Pons (tissue), 1 donor: ENCODE results near the gene TVP23A.
A peak's percentile ranks its signal among the peaks of the same experiment; 100 is the strongest.
"Not testable (repeated sequence)": the region's sequence is repeated elsewhere in the genome, so short reads cannot be mapped to it uniquely, and the experiment has no call there.

Experiments
- DNase-seq: peaks from one replicate; pipeline ENCODE4 v3.0.0-alpha.2; 2016; ENCODE audit warnings: low spot score

The TVP23A gene

DNA sequence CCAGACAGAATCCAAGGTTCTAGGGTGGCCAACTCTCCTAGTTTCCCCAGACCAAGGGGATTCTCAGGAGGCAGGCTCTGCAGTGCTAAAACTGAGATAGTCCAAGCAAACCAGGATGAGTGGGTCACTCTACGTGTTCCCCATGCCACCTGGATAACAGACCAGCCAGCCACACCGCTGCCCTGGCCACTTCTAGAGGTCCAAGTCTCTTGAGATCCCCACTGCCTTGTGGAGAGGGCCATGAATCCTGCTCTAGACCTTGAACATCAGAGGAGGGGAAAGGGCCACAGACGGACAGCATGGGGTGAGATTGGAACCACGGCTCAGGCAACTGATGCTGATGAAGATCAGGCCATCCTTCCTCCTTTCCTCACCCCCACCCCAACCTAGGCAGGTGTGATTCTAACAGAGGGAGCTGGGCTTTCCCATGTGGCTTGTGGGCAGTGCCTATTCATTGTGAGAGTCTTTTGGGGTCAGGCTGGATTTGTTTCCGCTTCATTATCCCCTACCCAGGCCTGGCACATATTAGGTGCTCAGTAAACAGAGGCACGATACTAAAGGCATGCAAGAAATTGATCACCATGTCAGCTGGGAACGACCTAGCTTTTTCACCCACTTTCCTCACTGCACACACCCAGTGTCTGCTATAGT is 16.8 kb upstream of the TVP23A start:
- no peak for DNase-seq

DNA sequence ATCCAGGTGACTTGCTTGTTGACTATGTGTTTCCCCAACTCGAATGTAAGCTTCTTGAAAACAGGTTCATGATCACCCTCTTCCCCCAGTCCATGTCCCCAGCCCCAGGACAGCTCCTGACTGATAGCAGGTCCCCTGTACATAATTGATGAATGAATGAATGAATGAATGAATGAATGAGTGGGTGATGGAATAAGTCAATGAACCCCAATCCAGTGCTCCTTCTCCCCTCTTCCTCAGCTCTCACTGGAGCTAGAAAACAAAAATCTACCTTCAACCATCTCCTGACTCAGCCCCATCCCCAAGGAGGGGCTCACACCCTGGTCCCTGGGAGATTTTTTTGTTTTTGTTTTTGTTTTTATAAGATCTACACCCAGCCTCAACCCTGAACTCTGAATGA is 16.2 kb upstream of the TVP23A start:
- no peak for DNase-seq

DNA sequence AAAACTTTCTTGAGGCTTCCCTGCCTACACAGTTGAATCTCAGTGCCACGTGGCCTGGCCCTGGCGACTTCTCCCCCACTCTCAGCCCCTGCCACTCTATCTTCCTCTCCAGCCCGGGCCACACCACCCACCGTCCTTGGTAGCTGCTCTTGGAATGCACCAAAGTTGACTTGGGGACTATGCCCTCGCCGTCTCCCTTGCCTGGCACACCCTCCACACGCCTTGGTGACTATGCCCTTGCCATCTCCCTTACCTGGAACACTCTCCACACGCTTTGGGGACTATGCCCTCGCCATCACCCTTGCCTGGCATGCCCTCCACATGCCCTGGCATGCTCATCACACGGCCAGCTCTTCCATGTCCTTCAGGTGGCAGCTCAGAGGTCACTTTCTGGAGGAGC is 15.5 kb upstream of the TVP23A start:
- no peak for DNase-seq

DNA sequence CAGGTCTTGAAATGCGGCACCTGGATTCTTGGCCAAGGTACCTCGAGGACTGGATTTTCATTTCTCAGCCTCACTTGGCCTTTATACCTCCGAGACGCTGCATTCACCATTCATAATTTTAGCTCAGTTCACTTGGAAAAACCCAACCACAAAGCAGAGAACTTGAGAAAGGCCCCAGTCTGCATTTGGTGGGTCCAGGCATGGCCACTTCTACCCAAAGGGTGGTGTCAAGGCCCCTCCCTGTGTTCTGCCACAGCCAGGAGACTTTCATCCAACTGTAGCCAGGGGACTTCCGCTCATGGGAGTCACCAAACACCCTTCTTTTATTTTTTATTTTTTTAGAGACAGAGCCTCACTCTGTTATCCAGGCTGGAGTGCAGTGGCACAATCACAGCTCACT is 14.7 kb upstream of the TVP23A start:
- DNase-seq = no peak

DNA sequence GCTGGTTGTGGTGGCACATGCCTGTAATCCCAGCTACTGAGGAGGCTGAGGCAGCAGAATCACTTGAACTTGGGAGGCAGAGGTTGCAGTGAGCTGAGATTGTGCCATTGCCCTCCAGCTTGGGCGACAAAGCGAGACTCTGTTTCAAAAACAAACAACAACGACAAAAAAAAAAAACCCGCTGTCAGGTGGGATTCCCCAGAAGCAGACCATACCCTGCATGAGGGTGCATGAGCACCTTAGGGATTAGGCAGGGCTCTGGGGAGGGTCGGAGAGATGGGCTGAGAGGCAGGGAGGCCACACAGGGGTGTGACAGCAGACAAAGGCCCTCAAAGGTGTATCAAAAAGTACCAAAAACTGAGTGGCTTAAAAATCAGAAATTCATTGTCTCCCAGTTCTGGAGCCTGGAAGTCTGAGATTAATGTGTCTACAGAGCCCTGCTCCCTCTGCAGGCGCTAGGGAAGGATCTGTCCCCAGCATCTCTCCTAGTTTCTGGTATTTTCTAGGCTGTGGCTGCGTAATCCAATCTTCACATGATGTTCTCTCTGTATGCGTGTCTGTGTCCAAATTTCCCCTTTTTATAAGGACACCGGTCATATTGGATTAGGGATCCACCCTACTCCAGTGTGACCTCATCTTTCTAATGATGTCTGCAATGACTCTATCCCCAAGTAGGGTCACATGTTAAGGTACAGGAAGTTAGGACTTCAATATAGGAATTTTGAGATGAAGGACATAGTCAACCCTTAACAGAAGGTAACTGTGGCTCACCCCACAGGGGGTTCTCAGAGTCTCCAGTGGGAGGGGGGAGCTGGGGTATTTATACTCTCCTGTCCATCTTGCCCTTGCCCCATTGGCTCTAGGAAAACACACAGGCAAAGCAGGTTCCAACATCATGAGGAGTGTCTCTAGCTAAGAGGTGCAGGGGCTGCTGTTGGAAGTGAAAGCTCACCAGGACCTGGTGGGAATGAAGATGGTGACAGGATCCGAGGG is 13.6 kb upstream of the TVP23A start:
- no peak for DNase-seq

DNA sequence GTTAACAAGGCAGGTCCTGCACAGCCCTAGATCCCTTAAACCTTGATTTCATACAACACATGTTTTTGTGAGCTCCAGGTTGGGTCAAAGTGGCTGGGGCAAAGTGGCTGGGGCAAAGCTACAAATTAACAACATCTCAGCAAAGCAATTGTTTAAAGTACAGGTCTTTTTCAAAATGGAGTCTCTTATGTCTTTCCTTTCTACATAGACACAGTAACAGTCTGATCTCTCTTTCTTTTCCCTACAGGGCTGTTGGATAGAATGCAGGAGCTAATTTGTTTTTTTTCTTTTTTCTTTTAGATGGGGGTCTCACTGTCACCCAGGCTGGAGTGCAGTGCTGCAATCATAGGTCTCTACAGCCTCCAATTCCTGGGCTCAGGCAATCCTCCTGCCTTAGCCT is 11.6 kb upstream of the TVP23A start:
- DNase-seq = not testable (repeated sequence)

DNA sequence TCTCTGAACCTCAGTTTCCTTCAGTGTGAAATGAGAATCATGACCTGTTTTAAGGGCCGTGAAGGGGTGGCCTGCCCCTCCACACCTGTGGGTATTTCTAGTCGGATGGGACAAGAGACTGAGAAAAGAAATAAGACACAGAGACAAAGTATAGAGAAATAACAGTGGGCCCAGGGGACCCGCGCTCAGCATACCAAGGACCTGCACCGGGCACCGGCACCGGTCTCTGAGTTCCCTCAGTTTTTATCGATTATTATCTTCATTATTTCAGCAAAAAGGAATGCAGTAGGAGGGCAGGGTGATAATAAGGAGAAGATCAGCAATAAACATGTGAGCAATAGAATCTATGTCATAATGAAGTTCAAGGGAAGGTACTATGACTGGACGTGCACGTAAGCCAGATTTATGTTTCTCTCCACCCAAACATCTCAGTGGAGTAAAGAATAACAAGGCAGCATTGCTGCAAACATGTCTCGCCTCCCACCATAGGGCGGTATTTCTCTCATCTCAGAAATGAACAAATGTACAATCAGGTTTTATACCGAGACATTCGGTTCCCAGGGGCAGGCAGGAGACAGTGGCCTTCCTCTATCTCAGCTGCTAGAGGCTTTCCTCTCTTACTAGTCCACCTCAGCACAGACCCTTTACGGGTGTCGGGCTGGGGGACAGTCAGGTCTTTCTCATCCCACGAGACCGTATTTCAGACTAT is 10.9 kb upstream of the TVP23A start:
- DNase-seq = not testable (repeated sequence)

DNA sequence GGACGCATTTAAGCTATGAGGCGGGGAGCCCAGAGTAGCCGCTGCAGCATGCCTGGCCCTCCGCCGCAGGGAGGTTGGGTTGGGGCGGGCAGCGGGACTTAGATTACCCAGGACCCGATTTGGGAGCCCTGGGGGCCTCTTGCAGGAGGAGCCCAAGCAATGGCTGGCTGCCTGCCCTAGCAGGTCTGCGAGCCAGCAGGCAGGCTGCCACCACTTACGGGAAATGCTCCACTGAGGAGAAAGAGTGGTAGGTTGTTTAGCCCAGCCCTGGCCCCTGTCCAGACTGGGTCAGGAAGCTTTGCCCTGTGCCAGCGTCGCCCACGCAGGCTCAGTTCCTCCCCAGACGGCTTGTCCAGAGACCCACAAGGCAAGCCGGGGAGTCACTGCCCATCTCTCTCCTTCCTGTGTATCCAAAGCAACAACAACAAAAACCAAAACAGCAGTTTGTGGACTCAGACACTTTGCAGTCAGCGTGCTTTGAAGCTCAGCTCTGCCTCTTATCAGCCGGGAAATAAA is 10.3 kb upstream of the TVP23A start:
- DNase-seq = peak; percentile 88

DNA sequence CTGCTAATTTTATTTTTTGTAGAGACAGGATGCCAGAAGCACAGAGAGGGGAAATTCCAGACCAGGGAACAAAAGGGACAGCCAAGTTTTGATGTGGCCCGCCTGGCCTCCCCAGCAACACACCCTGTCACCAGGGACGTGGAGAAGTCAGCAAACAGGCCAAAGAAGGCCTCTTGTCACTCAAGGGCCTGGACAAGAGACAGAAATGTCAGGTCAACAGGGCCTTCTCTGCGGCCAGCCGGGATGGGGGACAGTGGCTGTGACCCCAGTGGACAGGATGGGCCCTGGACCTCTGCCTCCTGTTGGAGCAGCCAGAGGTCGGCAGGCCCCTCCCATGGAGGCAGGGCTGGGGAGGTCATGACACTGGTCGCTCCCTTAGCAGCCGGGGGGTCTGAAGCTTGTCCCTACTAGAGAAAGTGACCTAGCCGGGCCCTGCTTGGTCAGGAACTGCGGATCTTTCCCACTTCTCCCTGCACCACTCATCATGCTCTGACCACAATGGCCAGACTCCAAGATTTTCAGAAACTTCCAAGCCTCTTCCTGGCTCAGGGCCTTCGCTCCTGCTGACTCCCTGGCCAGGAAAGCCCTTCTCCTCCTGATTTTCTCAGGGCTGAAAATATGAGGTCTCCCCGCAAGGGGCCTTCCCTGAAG is 9.2 kb upstream of the TVP23A start:
- peak; percentile 60 for DNase-seq

DNA sequence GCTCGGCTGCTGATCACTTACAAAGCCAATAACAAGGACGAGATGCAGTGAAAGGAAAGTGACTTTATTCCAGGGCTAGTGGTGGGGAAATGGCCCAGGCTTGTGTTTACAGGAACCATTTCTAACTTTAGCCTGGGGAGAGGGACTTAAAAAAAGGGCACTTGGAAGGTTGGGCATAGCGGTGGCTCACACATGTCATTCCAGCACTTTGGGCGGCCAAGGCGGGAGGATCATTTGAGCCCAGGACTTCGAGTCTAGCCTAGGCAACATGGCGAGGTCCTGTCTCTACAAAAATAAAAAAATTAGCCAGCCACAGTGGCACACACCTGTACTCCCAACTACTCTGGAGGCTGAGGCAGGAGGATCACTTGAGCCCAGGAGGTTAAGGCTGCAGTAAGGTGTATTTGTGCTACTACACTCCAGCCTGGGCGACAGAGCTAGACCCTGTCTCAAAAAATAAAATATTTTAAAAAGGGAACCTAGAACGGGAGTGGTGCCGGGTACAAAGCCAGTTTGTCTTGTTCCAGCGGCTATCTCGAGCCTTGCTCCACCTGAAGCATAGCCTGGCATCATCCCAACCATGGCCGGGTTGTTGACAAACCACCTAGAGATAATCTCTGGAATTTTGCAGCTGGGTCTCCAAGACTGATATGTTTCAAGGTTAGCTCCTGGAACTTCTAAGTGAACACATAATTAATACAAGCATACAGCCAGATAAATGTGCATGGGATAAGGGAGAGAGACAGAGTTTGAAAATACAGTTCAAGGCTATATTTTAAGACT is 5.7 kb upstream of the TVP23A start:
- DNase-seq = no peak

DNA sequence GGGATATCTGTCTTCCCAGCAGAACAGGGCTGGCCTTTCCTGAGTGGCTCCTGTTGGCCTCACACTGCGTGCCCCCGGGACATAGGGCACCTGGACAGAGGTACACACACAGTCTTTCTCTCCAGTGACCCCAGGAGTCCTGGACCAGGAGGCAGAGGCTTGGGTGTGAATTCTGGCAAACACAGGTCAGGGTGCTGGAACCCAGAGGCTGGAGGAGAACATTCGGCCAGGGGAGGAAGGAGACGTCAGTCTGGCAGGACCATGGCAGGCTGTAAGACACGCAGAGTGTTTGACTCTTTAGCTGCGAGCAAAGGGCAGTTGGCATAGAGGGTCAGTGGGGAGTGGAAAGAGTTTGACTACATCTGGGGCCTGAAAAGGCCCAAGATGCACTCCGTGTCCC is 4.1 kb upstream of the TVP23A start:
- no peak for DNase-seq

DNA sequence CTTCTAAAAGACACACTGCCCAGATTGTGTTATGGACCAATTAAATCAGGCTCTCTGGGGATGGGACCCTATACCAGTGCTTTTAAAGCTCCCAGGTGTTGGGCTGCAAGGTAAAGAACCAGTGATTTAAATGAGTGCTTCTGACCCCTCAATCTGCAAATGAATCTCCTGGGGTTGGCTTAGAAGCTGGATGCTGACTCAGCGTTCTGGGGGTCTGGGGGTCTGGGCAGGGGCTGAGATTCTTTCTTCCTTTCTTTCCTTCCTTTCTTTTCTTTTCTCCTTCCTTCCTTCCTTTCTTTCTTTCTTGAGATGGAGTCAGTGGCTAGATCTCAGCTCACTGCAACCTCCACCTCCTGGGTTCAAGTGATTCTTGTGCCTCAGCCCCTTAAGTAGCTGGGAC is 2.0 kb upstream of the TVP23A start:
- DNase-seq = no peak

DNA sequence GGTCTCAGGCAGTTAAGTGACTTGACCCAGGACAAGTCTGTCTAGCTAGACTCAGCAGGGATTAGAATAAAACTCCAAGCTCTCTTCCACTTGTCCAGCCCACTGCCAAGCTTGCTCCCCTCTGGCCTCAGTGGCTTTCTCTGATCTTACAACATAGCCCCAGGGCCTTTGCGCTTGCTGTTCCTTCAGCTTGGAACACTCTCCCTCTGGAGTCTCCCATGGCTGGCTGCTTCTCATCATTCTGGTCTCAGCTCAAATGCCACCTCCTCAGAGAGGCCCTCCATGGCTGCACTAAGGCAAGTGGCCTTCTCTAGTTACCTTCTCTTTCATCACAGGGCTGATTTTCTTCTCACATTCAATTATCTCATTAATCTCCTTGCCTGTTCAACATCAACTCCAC is 1.1 kb downstream of the TVP23A start:
- DNase-seq = no peak

DNA sequence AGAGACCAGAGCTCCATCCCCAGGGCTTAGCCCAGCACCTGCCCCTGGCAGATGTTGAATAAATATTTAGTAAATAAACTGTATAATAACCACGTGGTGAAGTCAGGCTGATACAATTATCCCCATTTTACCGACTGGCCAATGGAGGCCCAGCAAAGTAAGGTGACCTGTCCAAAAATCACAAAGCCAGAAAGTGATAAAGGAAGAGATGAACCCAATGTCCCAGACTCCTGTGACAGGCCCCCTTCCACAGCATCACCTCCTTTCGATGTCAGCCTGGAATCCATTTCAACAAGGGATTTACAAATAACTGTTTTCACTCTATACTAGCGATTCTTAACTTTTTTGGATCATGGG is 5.5 kb downstream of the TVP23A start:
- no peak for DNase-seq

DNA sequence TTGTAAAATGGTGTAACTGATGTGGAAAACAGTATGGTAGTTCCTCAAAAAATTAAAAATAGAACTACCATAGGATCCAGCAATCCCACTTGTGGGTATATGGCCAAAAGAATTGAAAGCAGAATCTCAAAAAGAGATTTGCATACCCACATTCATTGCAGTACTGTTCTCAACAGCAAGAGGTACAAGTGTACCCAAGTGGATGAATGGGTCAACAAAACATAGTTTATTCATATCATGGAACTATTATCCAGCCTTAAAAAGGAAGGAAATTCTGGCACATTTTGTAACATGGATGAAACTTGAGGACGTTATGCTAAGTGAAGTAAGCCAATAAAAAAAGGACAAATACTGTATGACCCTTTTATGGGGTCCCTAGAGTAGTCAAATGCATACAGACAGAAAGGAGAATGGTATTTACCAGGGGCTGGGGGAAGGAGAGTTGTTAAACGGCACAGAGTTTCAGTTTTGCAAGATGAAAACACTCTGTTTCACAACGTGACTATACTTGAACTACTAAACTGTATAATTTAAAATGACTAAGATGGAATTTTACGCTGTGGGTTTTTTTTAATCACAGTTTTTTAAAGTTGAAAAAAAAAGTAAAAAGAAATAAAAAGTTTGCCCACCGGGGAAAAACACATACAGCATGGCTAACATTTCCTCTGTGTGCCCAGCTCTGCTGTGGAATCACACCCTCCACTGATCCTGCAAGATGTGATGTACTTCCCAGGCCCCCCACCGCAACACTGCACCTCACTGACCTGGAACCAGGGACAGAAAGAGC is 6.1 kb downstream of the TVP23A start:
- no peak for DNase-seq

DNA sequence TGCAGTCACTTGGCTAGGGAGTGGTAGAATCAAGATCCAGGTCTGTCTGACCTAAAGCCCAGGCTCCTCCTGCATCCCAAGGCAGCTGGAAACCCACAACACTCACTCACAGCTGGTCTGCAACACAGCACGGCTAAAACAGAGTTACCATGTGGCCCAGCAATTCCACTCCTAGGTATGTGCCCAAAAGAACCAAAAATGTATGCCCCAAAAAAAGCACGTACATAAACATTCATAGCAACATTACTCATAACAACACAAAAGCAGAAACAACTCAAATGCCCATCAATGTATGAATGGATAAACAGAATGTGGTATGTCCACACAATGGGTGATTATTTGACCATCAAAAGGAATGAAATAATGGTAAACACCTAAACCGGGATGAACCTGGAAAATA is 8.9 kb downstream of the TVP23A start:
- no peak for DNase-seq

DNA sequence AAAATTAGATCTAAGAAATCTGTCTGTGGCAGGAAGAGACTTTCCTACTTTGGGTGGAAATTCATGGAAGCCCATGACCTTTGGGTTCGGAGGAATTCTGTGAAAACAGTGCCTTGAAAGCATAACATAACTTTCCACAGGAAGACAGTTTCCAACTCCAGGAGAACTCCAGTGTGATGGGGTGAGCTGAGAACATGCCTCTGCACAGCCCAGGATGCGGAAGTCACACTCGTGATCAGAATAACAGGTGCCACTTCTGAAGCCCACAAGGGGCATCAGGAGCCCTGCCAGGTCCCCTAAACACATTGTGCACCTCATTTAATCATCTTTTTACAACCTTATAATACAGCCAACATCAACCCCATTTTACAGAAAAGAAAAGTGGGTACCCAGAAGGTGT is 9.7 kb downstream of the TVP23A start:
- no peak for DNase-seq

DNA sequence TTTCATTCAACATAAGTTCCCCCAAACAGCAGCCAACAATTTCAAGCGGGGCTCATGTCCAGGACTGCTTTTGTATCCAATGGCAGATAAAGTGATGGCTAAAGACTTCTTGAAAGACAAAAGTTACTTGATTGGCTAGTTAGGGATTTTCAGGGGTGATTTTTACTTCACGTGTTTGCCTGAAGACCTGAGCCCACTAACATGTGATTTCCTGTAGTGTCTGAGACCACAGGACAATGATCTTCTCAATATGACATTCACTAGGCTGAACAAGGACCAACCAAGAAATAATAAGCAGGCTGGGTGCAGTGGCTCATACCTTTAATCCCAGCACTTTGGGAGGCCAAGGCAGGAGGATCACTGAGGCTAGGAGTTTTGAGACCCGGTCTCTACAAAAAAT is 10.4 kb downstream of the TVP23A start:
- DNase-seq = no peak

DNA sequence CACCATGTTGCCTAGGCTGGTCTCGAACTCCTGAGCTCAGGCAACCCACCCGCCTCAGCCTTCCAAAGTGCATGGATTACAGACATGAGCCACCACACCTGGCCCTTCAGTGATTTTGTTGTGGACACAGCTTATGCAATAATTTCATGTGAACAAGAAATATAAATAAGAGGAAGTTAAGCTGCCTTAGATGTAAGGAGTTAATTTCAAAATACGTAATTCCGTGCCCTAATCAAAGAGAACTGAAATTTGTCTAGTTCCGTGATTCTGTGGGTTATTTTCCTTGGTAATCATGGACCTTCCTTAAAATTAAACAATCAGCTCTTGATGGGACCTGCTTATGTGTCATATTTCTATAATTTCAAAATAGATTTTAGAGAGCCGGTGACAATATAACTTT is 11.9 kb downstream of the TVP23A start:
- peak; percentile 26 for DNase-seq

DNA sequence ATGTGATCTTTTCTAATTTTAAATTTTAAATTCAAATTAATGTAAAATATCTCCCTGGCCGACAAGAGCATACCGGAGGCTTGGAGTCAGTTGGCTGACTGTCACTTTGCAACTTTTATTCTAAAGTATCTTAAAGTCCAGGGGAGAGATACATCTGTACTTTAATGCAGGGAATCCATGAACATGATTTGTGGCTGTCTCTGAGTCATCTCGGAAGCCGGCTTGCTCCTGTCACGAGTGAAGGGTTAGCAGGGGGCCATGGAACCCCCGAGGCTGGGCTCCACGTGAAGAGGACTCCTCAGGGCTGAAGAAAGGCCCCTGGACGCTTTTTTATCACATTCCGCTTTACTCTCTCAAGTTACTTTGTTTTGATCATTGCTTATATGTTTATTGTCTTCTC is 13.3 kb downstream of the TVP23A start:
- DNase-seq = no peak

DNA sequence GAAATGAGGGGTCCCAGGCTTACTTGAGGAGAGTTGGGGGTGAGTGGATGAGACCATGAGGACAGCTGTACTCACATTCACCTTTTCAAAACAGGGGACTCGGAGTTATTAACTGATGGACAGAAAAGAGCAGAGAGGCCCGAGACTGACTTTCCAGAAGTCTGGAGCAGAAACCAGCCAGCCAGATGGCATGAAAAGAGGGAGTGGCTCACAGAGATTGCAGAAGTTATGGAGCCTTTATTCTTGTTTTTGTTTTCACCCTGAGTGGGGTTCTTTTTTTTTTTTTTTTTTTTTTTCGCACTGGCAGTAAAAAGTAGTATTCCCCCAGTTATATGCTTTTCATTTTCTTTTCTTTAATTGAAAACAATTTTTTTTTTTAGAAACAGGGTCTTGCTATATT is 18.9 kb downstream of the TVP23A start:
- DNase-seq = no peak
